ENCODE measurements around the gene ZNF579.

The ZNF579 gene

GRCh38 chr19:55549500-55550320 is 30.9 kb downstream of the ZNF579 start:
- H3K4me3 ChIP-seq (ENCODE audit: low read depth, low read length), result no peak overlapping the region
- no peak overlapping the region for H3K9ac ChIP-seq

GRCh38 chr19:55546822-55547614 is 33.6 kb downstream of the ZNF579 start:
- no peak overlapping the region for H2AFZ ChIP-seq
- no peaks in the 10 kb centered on the region for H3K4me1 ChIP-seq
- H3K36me3 ChIP-seq (ENCODE audit: control insufficient read depth, insufficient read depth, low read length), result no peaks in the 10 kb centered on the region
- no peak overlapping the region for H3K4me2 ChIP-seq (ENCODE audit: low read length)
- no peak overlapping the region for H3K9ac ChIP-seq
- H3K79me2 ChIP-seq, result no peaks in the 10 kb centered on the region
- no peaks in the 10 kb centered on the region for H3K9me3 ChIP-seq (ENCODE audit: control insufficient read depth, low read length)
- no peaks in the 10 kb centered on the region for H3K27me3 ChIP-seq (ENCODE audit: control insufficient read depth, insufficient read depth, low read length)
- H3K4me3 ChIP-seq (ENCODE audit: low read depth, low read length), result no peak overlapping the region
- H3K27ac ChIP-seq, result peak overlapping the region; percentile 66
- no peak for TF ChIP-seq CTCF (IDR thresholded peaks at IDR 0.05)

More at GRCh38 chr19:55549500-55550320, 30.9 kb downstream of the ZNF579 start:
- Histone ChIP-seq H3K27me3 (ENCODE audit: control insufficient read depth, insufficient read depth, low read length) (no peaks in the 10 kb centered on the region), H3K9me3 (ENCODE audit: control insufficient read depth, low read length) (no peaks in the 10 kb centered on the region), H2AFZ (peak overlapping the region; percentile 47), H3K79me2 (no peaks in the 10 kb centered on the region), H3K36me3 (ENCODE audit: control insufficient read depth, insufficient read depth, low read length) (no peaks in the 10 kb centered on the region), H3K4me1 (no peaks in the 10 kb centered on the region), H3K4me2 (ENCODE audit: low read length) (no peak overlapping the region), H3K27ac (no peak overlapping the region)
- TF ChIP-seq CTCF (IDR thresholded peaks at IDR 0.05), result no peak

- peak overlapping the region; percentile 66 for H3K27ac ChIP-seq
- TF ChIP-seq CTCF (IDR thresholded peaks at IDR 0.05), result no peak
- H3K4me3 ChIP-seq (ENCODE audit: low read depth, low read length), result no peak overlapping the region
These were observed 34.6 kb downstream of the ZNF579 start for GRCh38 chr19:55546011-55546410.

DNA sequence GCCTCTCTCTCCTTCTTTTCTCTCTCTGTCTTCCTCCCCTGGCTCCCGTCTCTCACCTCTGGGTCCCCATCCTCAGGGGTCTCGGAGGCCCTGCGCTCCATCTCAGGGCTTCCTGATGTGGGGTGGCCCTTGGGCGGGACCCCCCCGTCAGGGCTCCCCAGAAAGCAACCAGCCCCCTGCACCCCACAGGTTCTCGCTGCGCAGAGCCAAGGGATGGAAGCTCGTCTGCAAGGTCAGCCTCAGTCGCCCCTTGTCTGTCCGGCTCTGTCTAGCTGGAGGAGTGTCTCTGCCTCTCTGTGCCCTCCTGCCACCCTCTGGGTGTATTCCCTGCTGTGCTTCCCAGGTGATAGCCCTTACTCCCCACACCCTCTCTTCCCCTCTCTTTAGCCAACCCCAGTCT is 35.2 kb downstream of the ZNF579 start, which contains the start of gene SBK3:
SBK3 (minus strand) TSS at position 101 of the 400 bp plus-strand sequence; CDS start at position 101, 0 bp downstream.
- Histone ChIP-seq H2AFZ (no peak within 1 kb of the TSS), H3K27ac (peak within 1 kb of the TSS; percentile 66), H3K79me2 (no peaks in the 10 kb centered on the region), H3K27me3 (ENCODE audit: control insufficient read depth, insufficient read depth, low read length) (no peaks in the 10 kb centered on the region), H3K36me3 (ENCODE audit: control insufficient read depth, insufficient read depth, low read length) (no peaks in the 10 kb centered on the region), H3K9me3 (ENCODE audit: control insufficient read depth, low read length) (no peaks in the 10 kb centered on the region), H3K9ac (no peak within 1 kb of the TSS), H3K4me2 (ENCODE audit: low read length) (no peak within 1 kb of the TSS), H3K4me1 (no peaks in the 10 kb centered on the region), H3K4me3 (ENCODE audit: low read depth, low read length) (no peak within 1 kb of the TSS)
- TF ChIP-seq CTCF (IDR thresholded peaks at IDR 0.05), result no peak

More at GRCh38 chr19:55546011-55546410, 34.6 kb downstream of the ZNF579 start:
- Histone ChIP-seq H3K9me3 (ENCODE audit: control insufficient read depth, low read length) (no peaks in the 10 kb centered on the region), H3K27me3 (ENCODE audit: control insufficient read depth, insufficient read depth, low read length) (no peaks in the 10 kb centered on the region), H3K79me2 (no peaks in the 10 kb centered on the region), H2AFZ (no peak overlapping the region), H3K36me3 (ENCODE audit: control insufficient read depth, insufficient read depth, low read length) (no peaks in the 10 kb centered on the region), H3K4me2 (ENCODE audit: low read length) (no peak overlapping the region), H3K4me1 (no peaks in the 10 kb centered on the region), H3K9ac (no peak overlapping the region)

Data from parathyroid adenoma (tissue), 2 donors.